HEK293 (cell line): ENCODE measurements around the gene SAMD3.

ENCODE experiments used
- CTCF ChIA-PET: fragments of 350-600 bp; formaldehyde crosslinking; extraction: SDS; loops from one replicate; lab custom pipeline; 2021; ENCODE audit warnings: antibody characterized with exemption; lab: Yijun Ruan, JAX
- POLR2A ChIA-PET: fragments of 300-600 bp; formaldehyde crosslinking; extraction: SDS; loops from one replicate; lab custom pipeline; 2020; ENCODE audit warnings: antibody characterized with exemption, inconsistent platforms; lab: Yijun Ruan, JAX
- H3K27ac ChIP-seq: fragments of 200-500 bp; sonication (Bioruptor generic); 2 replicates; pipeline ENCODE4 v1.5.1; 2014; ENCODE audit warnings: low read depth, low read length, control low read depth, inconsistent platforms; ENCODE audit errors: extremely low read depth
- H3K36me3 ChIP-seq, 2 experiments: fragments of 200-500 bp in 1 of 2; sonication (Bioruptor generic) in 1 of 2; 1 replicate in 1 of 2; 2 replicates in 1 of 2; pipeline ENCODE4 v1.5.1; 2014 to 2017; ENCODE audit warnings: inconsistent platforms in 2 of 2, low read length in 2 of 2; ENCODE audit not compliant: control insufficient read depth in 2 of 2, insufficient read depth in 1 of 2
- H3K4me1 ChIP-seq: fragments of 200-500 bp; sonication (Bioruptor generic); 2 replicates; pipeline ENCODE4 v1.5.1; 2014; ENCODE audit warnings: mild to moderate bottlenecking, low read length, inconsistent platforms; ENCODE audit not compliant: control insufficient read depth, insufficient read depth
- H3K4me3 ChIP-seq: 2 replicates; pipeline ENCODE4 v1.5.1; 2011; ENCODE audit warnings: low read depth, mild to moderate bottlenecking, control low read depth, low read length, moderate library complexity
- H3K9me3 ChIP-seq: fragments of 200-500 bp; sonication (Bioruptor generic); 2 replicates; pipeline ENCODE4 v1.5.1; 2014; ENCODE audit warnings: low read depth, low read length, inconsistent platforms; ENCODE audit not compliant: control insufficient read depth, insufficient read depth
- BCL11B ChIP-seq: fragments of 450-650 bp; formaldehyde crosslinking; IDR thresholded peaks from 2 replicates; pipeline ENCODE4 v1.5.1; 2016; ENCODE audit warnings: low read depth, missing biosample characterization, missing genetic modification characterization
- CTCF ChIP-seq: fragments of 450-650 bp; formaldehyde crosslinking; IDR thresholded peaks from 2 replicates; pipeline ENCODE4 v1.5.1; 2016; ENCODE audit warnings: missing biosample characterization, missing genetic modification characterization
- HOXD13 ChIP-seq: sonication (generic); formaldehyde crosslinking; IDR thresholded peaks from 2 replicates; pipeline ENCODE4 v1.8.0; 2022; ENCODE audit warnings: missing genetic modification reagents, borderline replicate concordance
- KLF8 ChIP-seq: fragments of 450-650 bp; formaldehyde crosslinking; IDR thresholded peaks from 2 replicates; pipeline ENCODE4 v1.5.1; 2016; ENCODE audit warnings: missing biosample characterization, missing genetic modification characterization
- PRDM10 ChIP-seq: fragments of 450-650 bp; formaldehyde crosslinking; IDR thresholded peaks from 2 replicates; pipeline ENCODE4 v1.5.1; 2016; ENCODE audit warnings: missing biosample characterization, missing genetic modification characterization
- TSHZ1 ChIP-seq: fragments of 450-650 bp; formaldehyde crosslinking; IDR thresholded peaks from 2 replicates; pipeline ENCODE4 v1.5.1; 2016; ENCODE audit warnings: missing biosample characterization, missing genetic modification characterization, borderline replicate concordance
- ZBTB44 ChIP-seq: fragments of 450-650 bp; IDR thresholded peaks from 2 replicates; pipeline ENCODE4 v1.5.1; 2018; ENCODE audit warnings: missing biosample characterization, mild to moderate bottlenecking, missing genetic modification characterization
- ZFP41 ChIP-seq: fragments of 450-650 bp; formaldehyde crosslinking; IDR thresholded peaks from 2 replicates; pipeline ENCODE4 v1.5.1; 2016; ENCODE audit warnings: missing biosample characterization, missing genetic modification characterization, borderline replicate concordance
- ZFP69B ChIP-seq: fragments of 450-650 bp; formaldehyde crosslinking; IDR thresholded peaks from 2 replicates; pipeline ENCODE4 v1.5.1; 2016; ENCODE audit warnings: missing biosample characterization, missing genetic modification characterization
- ZNF133 ChIP-seq: fragments of 450-650 bp; formaldehyde crosslinking; IDR thresholded peaks from 2 replicates; pipeline ENCODE4 v1.5.1; 2016; ENCODE audit warnings: missing biosample characterization, missing genetic modification characterization
- ZNF169 ChIP-seq: fragments of 450-650 bp; formaldehyde crosslinking; IDR thresholded peaks from 2 replicates; pipeline ENCODE4 v1.5.1; 2016; ENCODE audit warnings: missing biosample characterization, missing genetic modification characterization
- ZNF175 ChIP-seq: fragments of 450-650 bp; formaldehyde crosslinking; IDR thresholded peaks from 2 replicates; pipeline ENCODE4 v1.5.1; 2016; ENCODE audit warnings: missing biosample characterization, missing genetic modification characterization
- ZNF221 ChIP-seq: fragments of 450-650 bp; formaldehyde crosslinking; IDR thresholded peaks from 2 replicates; pipeline ENCODE4 v1.5.1; 2017; ENCODE audit warnings: missing biosample characterization, missing genetic modification characterization, borderline replicate concordance
- ZNF248 ChIP-seq: fragments of 450-650 bp; formaldehyde crosslinking; IDR thresholded peaks from 2 replicates; pipeline ENCODE4 v1.5.1; 2017; ENCODE audit warnings: missing biosample characterization, missing genetic modification characterization
- ZNF26 ChIP-seq: fragments of 450-650 bp; formaldehyde crosslinking; IDR thresholded peaks from 2 replicates; pipeline ENCODE4 v1.5.1; 2016; ENCODE audit warnings: missing biosample characterization, missing genetic modification characterization
- ZNF302 ChIP-seq: fragments of 450-650 bp; formaldehyde crosslinking; IDR thresholded peaks from 2 replicates; pipeline ENCODE4 v1.5.1; 2016; ENCODE audit warnings: missing biosample characterization, missing genetic modification characterization, low read depth
- ZNF350 ChIP-seq: fragments of 450-650 bp; formaldehyde crosslinking; IDR thresholded peaks from 2 replicates; pipeline ENCODE4 v1.5.0; 2017; ENCODE audit warnings: missing biosample characterization, mild to moderate bottlenecking, missing genetic modification characterization
- ZNF366 ChIP-seq: fragments of 450-650 bp; formaldehyde crosslinking; conservative IDR thresholded peaks from 2 replicates; pipeline ENCODE4 v1.5.1; 2016; ENCODE audit warnings: missing biosample characterization, missing genetic modification characterization
- ZNF521 ChIP-seq: fragments of 450-650 bp; formaldehyde crosslinking; IDR thresholded peaks from 2 replicates; pipeline ENCODE4 v1.5.1; 2017; ENCODE audit warnings: missing biosample characterization, mild to moderate bottlenecking, missing genetic modification characterization
- ZNF585B ChIP-seq: fragments of 450-650 bp; formaldehyde crosslinking; IDR thresholded peaks from 2 replicates; pipeline ENCODE4 v1.5.1; 2016; ENCODE audit warnings: missing biosample characterization, missing genetic modification characterization
- ZXDB ChIP-seq: fragments of 450-650 bp; formaldehyde crosslinking; IDR thresholded peaks from 2 replicates; pipeline ENCODE4 v1.5.1; 2016; ENCODE audit warnings: missing biosample characterization, missing genetic modification characterization

Gene SAMD3

GRCh38 chr6:130147111-130147510, 75.6 kb downstream of the SAMD3 start:
- TF ChIP-seq ZNF350 (no peak), ZFP41 (tag by site-specific recombination) (no peak), ZNF175 (tag by site-specific recombination) (no peak), ZNF169 (no peak), BCL11B (tag by site-specific recombination) (no peak), CTCF (tag by site-specific recombination) (no peak), ZNF248 (tag by site-specific recombination) (no peak), ZNF585B (tag by site-specific recombination) (no peak), ZNF521 (no peak), ZBTB44 (tag by site-specific recombination) (no peak), TSHZ1 (tag by site-specific recombination) (no peak)
- ChIA-PET CTCF (interaction anchor here (0.7 kb wide), 1 partner anchor 130 kb away, joined by 3 read pairs; no protein-coding TSS in a partner anchor), POLR2A (no interaction called here)
- no peak overlapping the region for H3K27ac ChIP-seq
- no peaks in the 10 kb centered on the region for H3K4me1 ChIP-seq
- peaks cover 0 to 8% of the 10 kb centered on the region in 2 experiments; a peak in 2 of 3 replicates for H3K36me3 ChIP-seq
- no peaks in the 10 kb centered on the region for H3K9me3 ChIP-seq
- no peak overlapping the region for H3K4me3 ChIP-seq

GRCh38 chr6:130143709-130144108, 79.0 kb downstream of the SAMD3 start:
- ChIA-PET CTCF (interaction anchor here (1.0 kb wide), 1 partner anchor 18 kb away, joined by 4 read pairs; no protein-coding TSS in a partner anchor), POLR2A (no interaction called here)
- peaks cover 0 to 22% of the 10 kb centered on the region in 2 experiments; a peak in 2 of 3 replicates for H3K36me3 ChIP-seq

More at GRCh38 chr6:130143709-130144108, 79.0 kb downstream of the SAMD3 start:
- Histone ChIP-seq H3K4me1 (no peaks in the 10 kb centered on the region), H3K9me3 (no peaks in the 10 kb centered on the region), H3K4me3 (no peak overlapping the region), H3K27ac (no peak overlapping the region)
- TF ChIP-seq ZNF221 (tag by site-specific recombination) = no peak
- TF ChIP-seq ZNF302 (tag by site-specific recombination) = no peak
- TF ChIP-seq ZNF133 (tag by site-specific recombination) = no peak
- TF ChIP-seq HOXD13 = no peak
- TF ChIP-seq ZFP69B (tag by site-specific recombination) = no peak
- TF ChIP-seq PRDM10 (tag by site-specific recombination) = no peak
- TF ChIP-seq KLF8 (tag by site-specific recombination) = no peak
- no peak for TF ChIP-seq ZNF26 (tag by site-specific recombination)
- TF ChIP-seq ZXDB (tag by site-specific recombination) = no peak
- TF ChIP-seq ZNF366 (tag by site-specific recombination) = no peak
- no peak for TF ChIP-seq ZBTB44 (tag by site-specific recombination)
